ENCODE measurements around the gene PDZRN3.

Gene PDZRN3

GRCh38 chr3:73448041-73448440 lies 176.7 kb downstream of the PDZRN3 start:
- DNase-seq: no peak

- no peak for DNase-seq
Measured at GRCh38 chr3:73447111-73447510, 177.6 kb downstream of the PDZRN3 start.

- DNase-seq: no peak
Measured at GRCh38 chr3:73446467-73447110, 178.2 kb downstream of the PDZRN3 start.

- no peak for DNase-seq
Measured at GRCh38 chr3:73442886-73443285, 181.9 kb downstream of the PDZRN3 start.

- no peak for DNase-seq
Measured at GRCh38 chr3:73442152-73442551, 182.6 kb downstream of the PDZRN3 start.

- DNase-seq: no peak
Measured at GRCh38 chr3:73437828-73438227, 186.9 kb downstream of the PDZRN3 start.

- DNase-seq: no peak
Measured at GRCh38 chr3:73435055-73435454, 189.7 kb downstream of the PDZRN3 start.

GRCh38 chr3:73433687-73434086 lies 191.1 kb downstream of the PDZRN3 start:
- no peak for DNase-seq

- no peak for DNase-seq
Measured at GRCh38 chr3:73433079-73433478, 191.7 kb downstream of the PDZRN3 start.

GRCh38 chr3:73432706-73433032 lies 192.1 kb downstream of the PDZRN3 start:
- DNase-seq: no peak

- no peak for DNase-seq
Measured at GRCh38 chr3:73432023-73432705, 192.6 kb downstream of the PDZRN3 start.

GRCh38 chr3:73431183-73431900 lies 193.4 kb downstream of the PDZRN3 start:
- DNase-seq: no peak

- peak; percentile 52 for DNase-seq
Measured at GRCh38 chr3:73427048-73427706, 197.6 kb downstream of the PDZRN3 start.

GRCh38 chr3:73426606-73427005 lies 198.1 kb downstream of the PDZRN3 start:
- DNase-seq: no peak

- no peak for DNase-seq
Measured at GRCh38 chr3:73423116-73423515, 201.6 kb downstream of the PDZRN3 start.

GRCh38 chr3:73422571-73422970 lies 202.2 kb downstream of the PDZRN3 start:
- no peak for DNase-seq

GRCh38 chr3:73419942-73420341 lies 204.8 kb downstream of the PDZRN3 start:
- DNase-seq: no peak

GRCh38 chr3:73419179-73419803 lies 205.4 kb downstream of the PDZRN3 start:
- DNase-seq: no peak

GRCh38 chr3:73418681-73419080 lies 206.1 kb downstream of the PDZRN3 start:
- no peak for DNase-seq

GRCh38 chr3:73415118-73415517 lies 209.6 kb downstream of the PDZRN3 start:
- no peak for DNase-seq

GRCh38 chr3:73413619-73414018 lies 211.1 kb downstream of the PDZRN3 start:
- no peak for DNase-seq

GRCh38 chr3:73411993-73412392 lies 212.7 kb downstream of the PDZRN3 start:
- DNase-seq: no peak

GRCh38 chr3:73411545-73411944 lies 213.2 kb downstream of the PDZRN3 start:
- DNase-seq: no peak
